ENCODE measurements around the gene FRAS1.

- TF ChIP-seq ARNT (IDR thresholded peaks at IDR 0.05) = no peak
- TF ChIP-seq ELF4 (IDR thresholded peaks at IDR 0.05) = no peak
- no peak for TF ChIP-seq SP1 (IDR thresholded peaks at IDR 0.05)
- TF ChIP-seq NFRKB (IDR thresholded peaks at IDR 0.05) = no peak
- TF ChIP-seq PKNOX1 (IDR thresholded peaks at IDR 0.05) = no peak
- no peak for TF ChIP-seq HDGF (IDR thresholded peaks at IDR 0.05; ENCODE audit: borderline replicate concordance)
- TF ChIP-seq FOXA1 (IDR thresholded peaks at IDR 0.05) = no peak
Observed at GRCh38 chr4:78569306-78569821, 512.2 kb downstream of the FRAS1 start.

Measured in HEK293T (cell line).